Activated CD8-positive, alpha-beta memory T cell treated with anti-CD3 and anti-CD28 coated beads for 36 hours (primary cell): ENCODE results near the gene ZNF493. TPM values are rescaled to one million over a fixed set of nuclear protein-coding genes. Genes with fewer than 3 reads are reported as not detected.

Experiments used
- CTCF ChIA-PET: fragments of 350-600 bp; sonication (Branson Sonifier 250); formaldehyde crosslinking; loops from one replicate; lab custom pipeline; 2021; ENCODE audit warnings: antibody characterized with exemption; lab: Charles Lee
- POLR2A ChIA-PET: fragments of 350-600 bp; sonication (Branson Sonifier 250); formaldehyde crosslinking; loops from one replicate; lab custom pipeline; 2021; ENCODE audit warnings: antibody characterized with exemption; lab: Charles Lee
- total RNA-seq, 2 experiments: library from RNA; stranded (reverse); gene quantifications; one replicate each; pipeline ENCODE4 v1.2.3, GENCODE V29; 2021

The ZNF493 gene
- total RNA-seq, 2 experiments from 2014 or later = 10.2 to 11.4 TPM

- POLR2A ChIA-PET = no interaction called here
- CTCF ChIA-PET = no interaction called here
These were observed 58.0 kb downstream of the ZNF493 start for GRCh38 chr19:21454901-21455300.

DNA sequence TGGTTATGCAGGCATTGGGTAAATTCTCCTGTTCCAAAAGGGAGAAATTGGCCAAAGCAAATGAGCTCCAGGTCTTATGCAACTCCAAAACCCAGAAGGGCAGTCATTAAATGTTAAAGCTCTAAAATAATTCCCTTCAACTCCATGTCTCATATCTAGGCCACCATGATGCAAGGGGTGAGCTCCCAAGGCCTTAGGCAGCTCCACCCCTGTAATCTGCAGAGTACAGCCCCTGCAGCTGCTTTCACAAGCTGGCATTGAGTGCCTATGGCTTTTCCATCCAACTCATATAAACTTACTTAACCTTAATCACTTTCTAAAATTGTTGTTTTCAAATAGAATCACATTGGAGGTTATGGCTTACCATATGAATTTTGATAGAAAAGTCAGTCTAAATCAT, 63.8 kb downstream of the ZNF493 start:
- CTCF ChIA-PET = interaction anchor here (0.7 kb wide), 1 partner anchor 52 kb away, joined by 4 read pairs; no protein-coding TSS in a partner anchor
- POLR2A ChIA-PET = no interaction called here

GRCh38 chr19:21462540-21462939, 65.6 kb downstream of the ZNF493 start:
- ChIA-PET CTCF (no interaction called here), POLR2A (no interaction called here)

DNA sequence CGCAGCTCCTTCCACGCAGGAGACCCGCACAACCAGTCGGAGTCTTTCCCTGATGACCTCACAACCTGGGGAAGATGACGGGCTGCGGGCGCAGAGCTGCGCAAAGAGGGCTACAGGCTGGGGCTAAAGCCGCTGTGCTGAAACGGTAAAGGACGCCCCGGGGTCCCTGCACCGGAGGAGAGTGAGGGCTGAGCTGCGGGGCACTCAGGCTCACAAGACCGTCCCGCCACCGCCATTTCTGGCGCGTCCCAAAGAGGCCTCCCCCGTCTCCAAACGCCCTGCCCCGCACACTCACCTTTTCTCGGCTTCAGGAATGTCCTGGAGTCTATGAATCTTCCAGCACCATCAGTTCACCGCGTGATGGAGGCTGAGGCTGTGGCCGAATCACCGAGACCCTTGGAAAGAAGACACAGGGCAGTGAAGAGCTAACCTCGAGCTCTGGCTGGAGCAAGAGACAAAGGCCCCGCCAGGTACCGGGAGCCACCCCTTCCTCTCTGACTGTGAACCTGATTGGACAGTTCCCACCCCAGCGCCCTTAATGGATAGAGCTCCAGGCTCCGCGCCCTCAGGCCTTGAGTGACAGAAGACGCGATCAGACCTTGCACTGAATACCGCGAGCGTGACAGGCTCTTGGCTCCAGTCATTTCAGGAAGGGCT, 66.6 kb downstream of the ZNF493 start:
- POLR2A ChIA-PET = no interaction called here
- CTCF ChIA-PET = no interaction called here

- POLR2A ChIA-PET = no interaction called here
- CTCF ChIA-PET = no interaction called here
These were observed 69.7 kb downstream of the ZNF493 start for GRCh38 chr19:21466627-21467026.

DNA sequence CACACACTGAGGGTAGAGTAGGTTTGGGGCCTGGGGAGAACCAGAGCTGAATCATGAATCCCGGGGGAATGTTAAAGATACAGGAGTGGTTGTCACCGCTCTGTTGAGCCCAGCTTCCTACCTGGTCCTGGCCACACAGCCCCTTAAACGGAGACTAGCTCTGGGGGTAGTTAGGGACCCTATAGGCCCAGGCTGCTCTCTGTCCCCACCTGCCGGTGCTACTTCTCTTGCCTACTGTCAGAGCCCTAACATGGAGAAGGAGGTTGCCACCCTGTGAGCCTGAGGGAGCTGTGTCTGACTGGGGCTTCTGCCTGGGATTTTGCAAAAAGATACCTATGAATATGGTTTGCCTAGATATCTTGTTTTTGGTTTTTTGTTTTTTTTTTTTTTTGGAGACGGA, 71.9 kb downstream of the ZNF493 start:
- POLR2A ChIA-PET = no interaction called here

DNA sequence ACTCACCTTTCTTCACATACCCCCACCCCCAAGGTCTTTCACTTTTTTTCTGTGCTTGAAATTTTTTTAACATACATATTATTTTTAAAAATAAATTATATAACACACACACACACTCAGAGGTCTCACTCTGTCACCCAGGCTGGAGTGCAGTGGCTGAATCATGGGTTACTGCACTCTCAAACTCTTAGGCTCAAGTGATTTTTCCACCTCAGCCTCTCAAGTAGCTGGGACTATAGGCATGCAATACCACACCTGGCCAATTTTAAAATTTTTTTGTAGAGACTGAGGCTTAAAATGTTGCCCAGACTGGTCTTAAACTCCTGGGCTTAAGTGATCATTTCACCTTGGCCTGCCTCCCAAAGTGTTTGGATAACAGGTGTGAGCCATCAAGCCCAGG, 75.6 kb downstream of the ZNF493 start:
- CTCF ChIA-PET = no interaction called here

More for the DNA sequence above, 71.9 kb downstream of the ZNF493 start:
- CTCF ChIA-PET = no interaction called here

GRCh38 chr19:21474671-21475181, 77.8 kb downstream of the ZNF493 start:
- ChIA-PET CTCF (interaction anchor here (1.0 kb wide), 1 partner anchor 113 kb away, joined by 3 read pairs; no protein-coding TSS in a partner anchor), POLR2A (no interaction called here)

More for the DNA sequence above, 75.6 kb downstream of the ZNF493 start:
- POLR2A ChIA-PET = no interaction called here

Other genes with a start within 250 kb of the ZNF493 start
- 10 to 100 TPM; 10.3 to 10.7 TPM for gene ZNF708, start 67.7 kb upstream of the ZNF493 start, total RNA-seq
- gene ZNF738, start 38.1 kb upstream of the ZNF493 start, total RNA-seq = 10 to 100 TPM in 1 of 2 experiments, 1 to 10 TPM in 1; 8.1 to 10.1 TPM
- 1 to 10 TPM; 6.4 to 7.1 TPM for gene ZNF429, start 108.5 kb downstream of the ZNF493 start, total RNA-seq